Measurements from ENCODE around the gene LIN7A.

The LIN7A gene

GRCh38 chr12:80966001-80966400 lies 28.3 kb upstream of the LIN7A start:
- TF ChIP-seq, protein P1, sequence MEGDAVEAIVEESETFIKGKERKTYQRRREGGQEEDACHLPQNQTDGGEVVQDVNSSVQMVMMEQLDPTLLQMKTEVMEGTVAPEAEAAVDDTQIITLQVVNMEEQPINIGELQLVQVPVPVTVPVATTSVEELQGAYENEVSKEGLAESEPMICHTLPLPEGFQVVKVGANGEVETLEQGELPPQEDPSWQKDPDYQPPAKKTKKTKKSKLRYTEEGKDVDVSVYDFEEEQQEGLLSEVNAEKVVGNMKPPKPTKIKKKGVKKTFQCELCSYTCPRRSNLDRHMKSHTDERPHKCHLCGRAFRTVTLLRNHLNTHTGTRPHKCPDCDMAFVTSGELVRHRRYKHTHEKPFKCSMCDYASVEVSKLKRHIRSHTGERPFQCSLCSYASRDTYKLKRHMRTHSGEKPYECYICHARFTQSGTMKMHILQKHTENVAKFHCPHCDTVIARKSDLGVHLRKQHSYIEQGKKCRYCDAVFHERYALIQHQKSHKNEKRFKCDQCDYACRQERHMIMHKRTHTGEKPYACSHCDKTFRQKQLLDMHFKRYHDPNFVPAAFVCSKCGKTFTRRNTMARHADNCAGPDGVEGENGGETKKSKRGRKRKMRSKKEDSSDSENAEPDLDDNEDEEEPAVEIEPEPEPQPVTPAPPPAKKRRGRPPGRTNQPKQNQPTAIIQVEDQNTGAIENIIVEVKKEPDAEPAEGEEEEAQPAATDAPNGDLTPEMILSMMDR (IDR thresholded peaks at IDR 0.05; ENCODE audit: low read depth, low read length, poor library complexity, severe bottlenecking), result no peak
- TF ChIP-seq EZH2phosphoT487 (IDR thresholded peaks at IDR 0.05; ENCODE audit: borderline replicate concordance, low read length), result no peak
- H3K4me1 ChIP-seq (ENCODE audit: control insufficient read depth, low read length), result no peaks in the 10 kb centered on the region
- no peak overlapping the region for H3K27ac ChIP-seq (ENCODE audit: low read depth, low read length)
- no peaks in the 10 kb centered on the region for H3K9me2 ChIP-seq (replicated peaks; ENCODE audit: control insufficient read depth, low read length)
- H4K20me1 ChIP-seq (ENCODE audit: control insufficient read depth, insufficient read depth, low read depth, low read length), result no peaks in the 10 kb centered on the region
- H3K36me3 ChIP-seq (ENCODE audit: control insufficient read depth, low read length), result no peaks in the 10 kb centered on the region
- H3K27me3 ChIP-seq (ENCODE audit: control insufficient read depth, low read length), result no peaks in the 10 kb centered on the region
- H3F3A ChIP-seq (ENCODE audit: control insufficient read depth, insufficient read depth), result no peaks in the 10 kb centered on the region
- H3K4me3 ChIP-seq (ENCODE audit: low read length), result no peak overlapping the region
- no peaks in the 10 kb centered on the region for H3K9me3 ChIP-seq (ENCODE audit: control insufficient read depth, insufficient read depth, low read length)
- H3K79me2 ChIP-seq (ENCODE audit: control insufficient read depth, low read length), result no peaks in the 10 kb centered on the region
- H3K4me2 ChIP-seq (ENCODE audit: low read length), result no peak overlapping the region

GRCh38 chr12:80958162-80958561 lies 20.4 kb upstream of the LIN7A start:
- no peak overlapping the region for H3K27ac ChIP-seq (ENCODE audit: low read depth, low read length)

DNA sequence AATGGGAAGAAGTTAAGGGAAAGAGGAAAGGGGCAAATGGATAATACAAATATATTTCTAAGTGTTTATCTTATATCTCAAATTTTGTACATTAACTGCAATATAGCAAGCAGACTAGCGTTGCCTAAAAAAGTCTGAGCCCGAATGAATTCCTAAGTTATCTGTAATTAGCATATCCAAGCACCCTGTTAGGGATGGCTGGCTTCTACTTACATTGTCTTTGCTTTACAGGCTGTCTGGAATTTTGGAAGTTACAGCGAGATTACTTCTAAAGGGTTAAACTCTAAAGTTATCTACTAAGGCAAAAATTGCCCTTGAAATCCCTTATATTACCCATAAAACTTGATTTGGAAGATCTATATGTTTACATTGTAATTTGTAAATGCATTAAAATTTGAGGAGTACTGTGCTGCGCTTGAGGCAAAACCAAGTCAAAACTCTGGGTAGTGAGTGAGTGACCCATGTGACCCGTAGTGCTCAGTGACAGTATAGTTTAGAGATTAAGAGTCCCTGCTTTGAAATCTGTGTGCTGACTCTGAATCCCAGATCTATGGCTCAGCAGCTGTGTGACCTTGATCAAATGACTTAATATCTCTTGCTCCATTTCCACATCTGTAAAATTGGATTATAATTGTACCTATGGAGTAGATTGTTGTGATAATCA lies 17.3 kb upstream of the LIN7A start:
- no peaks in the 10 kb centered on the region for H3K9me2 ChIP-seq (replicated peaks; ENCODE audit: control insufficient read depth, low read length)
- no peaks in the 10 kb centered on the region for H4K20me1 ChIP-seq (ENCODE audit: control insufficient read depth, insufficient read depth, low read depth, low read length)
- no peak overlapping the region for H3K27ac ChIP-seq (ENCODE audit: low read depth, low read length)
- TF ChIP-seq, protein P1 (IDR thresholded peaks at IDR 0.05; ENCODE audit: low read depth, low read length, poor library complexity, severe bottlenecking), result no peak
- no peak for TF ChIP-seq EZH2phosphoT487 (IDR thresholded peaks at IDR 0.05; ENCODE audit: borderline replicate concordance, low read length)
- H3K27me3 ChIP-seq (ENCODE audit: control insufficient read depth, low read length), result no peaks in the 10 kb centered on the region
- H3K36me3 ChIP-seq (ENCODE audit: control insufficient read depth, low read length), result no peaks in the 10 kb centered on the region
- H3K4me1 ChIP-seq (ENCODE audit: control insufficient read depth, low read length), result no peaks in the 10 kb centered on the region
- no peaks in the 10 kb centered on the region for H3K9me3 ChIP-seq (ENCODE audit: control insufficient read depth, insufficient read depth, low read length)
- no peak overlapping the region for H3K4me3 ChIP-seq (ENCODE audit: low read length)
- H3K79me2 ChIP-seq (ENCODE audit: control insufficient read depth, low read length), result no peaks in the 10 kb centered on the region
- no peaks in the 10 kb centered on the region for H3F3A ChIP-seq (ENCODE audit: control insufficient read depth, insufficient read depth)
- H3K4me2 ChIP-seq (ENCODE audit: low read length), result no peak overlapping the region

More at GRCh38 chr12:80958162-80958561, 20.4 kb upstream of the LIN7A start:
- Histone ChIP-seq H3K4me2 (ENCODE audit: low read length) (no peak overlapping the region), H3K9me2 (replicated peaks; ENCODE audit: control insufficient read depth, low read length) (no peaks in the 10 kb centered on the region), H4K20me1 (ENCODE audit: control insufficient read depth, insufficient read depth, low read depth, low read length) (no peaks in the 10 kb centered on the region), H3K27me3 (ENCODE audit: control insufficient read depth, low read length) (no peaks in the 10 kb centered on the region), H3K9me3 (ENCODE audit: control insufficient read depth, insufficient read depth, low read length) (no peaks in the 10 kb centered on the region), H3K4me3 (ENCODE audit: low read length) (no peak overlapping the region), H3K36me3 (ENCODE audit: control insufficient read depth, low read length) (no peaks in the 10 kb centered on the region), H3K79me2 (ENCODE audit: control insufficient read depth, low read length) (no peaks in the 10 kb centered on the region), H3K4me1 (ENCODE audit: control insufficient read depth, low read length) (no peaks in the 10 kb centered on the region), H3F3A (ENCODE audit: control insufficient read depth, insufficient read depth) (no peaks in the 10 kb centered on the region)
- no peak for TF ChIP-seq EZH2phosphoT487 (IDR thresholded peaks at IDR 0.05; ENCODE audit: borderline replicate concordance, low read length)
- TF ChIP-seq, protein P1 (IDR thresholded peaks at IDR 0.05; ENCODE audit: low read depth, low read length, poor library complexity, severe bottlenecking), result no peak

All from DOHH2 (cell line).